Choroid plexus epithelial cell (primary cell): ENCODE results near the gene PRSS50.

ENCODE experiments used
- DNase-seq: peaks from one replicate; pipeline ENCODE4 v3.0.0-alpha.2; 2010; ENCODE audit warnings: low read depth
- H3K4me3 ChIP-seq: 2 replicates; pipeline ENCODE4 v1.5.1; 2011; ENCODE audit warnings: low read depth, mild to moderate bottlenecking, control low read depth, low read length, moderate library complexity
- CTCF ChIP-seq: conservative IDR thresholded peaks from 2 replicates; pipeline ENCODE4 v1.5.1; 2011; ENCODE audit warnings: low read depth, mild to moderate bottlenecking, control low read depth, inconsistent platforms, low read length, moderate library complexity

PRSS50 gene

GRCh38 chr3:46684891-46685290 lies 32.8 kb downstream of the PRSS50 start:
- TF ChIP-seq CTCF: no peak
- H3K4me3 ChIP-seq: no peak overlapping the region
- no peak for DNase-seq

DNA sequence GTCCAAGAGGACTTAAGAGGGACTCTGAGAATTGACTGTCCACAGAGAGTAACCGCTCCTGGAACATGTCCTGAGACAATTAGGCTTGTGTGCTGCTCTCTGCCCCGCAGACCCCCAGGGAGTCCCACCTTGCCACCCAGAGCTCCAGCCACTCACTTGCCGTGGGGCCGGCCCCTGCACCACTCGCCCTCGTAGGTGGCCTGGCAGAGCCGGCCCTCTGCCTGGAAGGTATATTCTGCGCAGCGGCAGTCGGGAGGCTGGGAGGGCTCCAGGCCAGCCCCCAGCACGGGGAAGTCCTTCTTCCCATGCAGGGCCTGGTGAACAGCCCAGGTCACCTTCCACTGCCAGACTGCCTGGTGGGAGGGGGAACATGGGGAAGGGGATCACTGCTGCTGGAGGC lies 34.7 kb downstream of the PRSS50 start:
- no peak for DNase-seq
- no peak overlapping the region for H3K4me3 ChIP-seq
- no peak for TF ChIP-seq CTCF

GRCh38 chr3:46681856-46682540 lies 35.7 kb downstream of the PRSS50 start:
- no peak overlapping the region for H3K4me3 ChIP-seq
- no peak for DNase-seq
- no peak for TF ChIP-seq CTCF

- no peak for TF ChIP-seq CTCF
- no peak for DNase-seq
- H3K4me3 ChIP-seq: no peak overlapping the region
Measured at GRCh38 chr3:46681387-46681786, 36.3 kb downstream of the PRSS50 start.

DNA sequence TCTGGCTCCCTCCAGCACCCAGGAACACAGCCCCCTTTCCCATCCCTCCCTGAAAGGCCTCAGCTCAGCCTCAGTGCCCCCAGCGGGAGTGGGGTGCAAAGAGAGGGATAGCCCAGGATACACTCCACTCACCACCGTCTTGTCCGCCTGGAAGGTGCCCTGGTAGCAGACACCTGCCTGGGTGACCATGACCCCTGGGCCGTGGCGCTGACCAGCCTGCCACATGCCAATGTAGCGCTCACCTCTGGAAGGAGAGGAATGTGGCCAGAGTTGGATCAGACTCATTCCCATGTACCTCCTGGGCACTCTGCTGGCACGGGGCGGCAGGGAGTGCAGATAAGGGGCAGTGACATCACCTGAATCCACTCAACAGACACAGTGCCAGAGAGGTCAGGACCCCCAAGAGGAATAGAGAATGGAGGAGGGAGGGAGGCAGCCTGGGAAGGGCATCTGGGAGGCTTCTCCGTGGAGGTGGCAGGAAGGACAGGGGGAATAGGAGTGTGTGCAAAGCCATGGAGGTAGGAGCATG lies 37.3 kb downstream of the PRSS50 start:
- DNase-seq: no peak
- H3K4me3 ChIP-seq: no peak overlapping the region
- no peak for TF ChIP-seq CTCF

DNA sequence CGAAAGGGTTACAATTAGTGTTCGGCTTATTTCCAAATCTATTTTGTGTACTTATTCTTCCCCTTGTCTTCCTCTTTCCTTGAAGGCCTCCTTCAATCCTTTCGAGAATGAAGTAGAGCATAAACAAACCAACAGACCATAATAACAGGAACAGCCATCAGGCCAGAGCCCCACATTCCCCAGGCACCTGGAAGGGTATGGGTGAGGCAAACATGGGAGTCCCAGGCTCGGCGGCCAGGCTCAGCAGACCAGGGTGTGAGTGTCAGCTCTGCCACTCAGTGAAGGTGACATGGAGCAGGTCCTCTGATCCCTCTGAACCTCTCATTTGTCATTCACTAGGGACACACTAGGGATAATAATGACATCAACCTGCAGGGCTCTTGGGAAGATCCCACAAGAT lies 38.0 kb downstream of the PRSS50 start:
- TF ChIP-seq CTCF: no peak
- no peak for DNase-seq

DNA sequence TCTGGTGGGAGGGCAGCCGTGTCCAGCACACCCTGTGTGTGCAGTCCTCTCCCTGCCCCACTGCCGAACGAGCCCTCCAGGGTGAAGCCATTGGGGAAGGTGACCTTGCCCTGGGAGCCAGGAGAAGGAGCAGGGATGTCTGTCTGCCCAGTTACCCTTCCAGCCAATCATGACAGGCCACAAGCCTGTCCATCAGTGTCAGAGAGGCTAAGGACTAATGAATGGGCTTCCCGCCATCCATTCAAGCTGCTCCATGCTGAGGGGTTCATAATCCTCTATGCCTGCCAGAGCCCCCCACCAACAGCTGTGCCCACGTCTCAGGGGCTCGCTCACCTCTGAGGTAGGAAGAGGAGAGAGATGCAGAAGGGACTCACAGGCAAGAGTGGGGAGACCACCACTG lies 39.4 kb downstream of the PRSS50 start:
- no peak for TF ChIP-seq CTCF
- no peak for DNase-seq

More for the DNA sequence above, 38.0 kb downstream of the PRSS50 start:
- H3K4me3 ChIP-seq: no peak overlapping the region

More for the DNA sequence above, 39.4 kb downstream of the PRSS50 start:
- H3K4me3 ChIP-seq: no peak overlapping the region
